BJ (cell line): ENCODE results near the gene MSH2. TPM values are rescaled to one million over a fixed set of nuclear protein-coding genes. Genes with fewer than 3 reads are reported as not detected.

Source experiments
- CTCF ChIA-PET: fragments of 350-600 bp; formaldehyde crosslinking; extraction: SDS; loops from one replicate; lab custom pipeline; 2021; ENCODE audit warnings: antibody characterized with exemption, inconsistent platforms; lab: Yijun Ruan, JAX
- POLR2A ChIA-PET: fragments of 300-600 bp; sonication (Branson Sonifier 250); formaldehyde crosslinking; extraction: SDS; loops from one replicate; lab custom pipeline; 2021; ENCODE audit warnings: antibody characterized with exemption; lab: Charles Lee
- DNase-seq: peaks from one replicate; pipeline ENCODE4 v3.0.0-alpha.2; 2011; ENCODE audit warnings: low read depth
- H3K27me3 ChIP-seq: 2 replicates; pipeline ENCODE4 v1.6.0; 2011; ENCODE audit warnings: low read length; ENCODE audit not compliant: control insufficient read depth, insufficient read depth
- H3K36me3 ChIP-seq: 2 replicates; pipeline ENCODE4 v1.5.1; 2011; ENCODE audit warnings: low read length; ENCODE audit not compliant: control insufficient read depth, insufficient read depth
- H3K4me3 ChIP-seq: 2 replicates; pipeline ENCODE4 v1.5.1; 2011; ENCODE audit warnings: low read depth, mild to moderate bottlenecking, control low read depth, low read length
- polyA plus RNA-seq: library from polyadenylated mRNA; depleted of rRNA; stranded (reverse); fragments of >200 nt; gene quantifications from 2 replicates; pipeline ENCODE4 v1.2.3, GENCODE V29; 2011
- TF ChIP-seq, protein P1 (sequence below): IDR thresholded peaks from 2 replicates; pipeline ENCODE4 v1.5.1; 2011; ENCODE audit warnings: low read depth, mild to moderate bottlenecking, control low read depth, inconsistent platforms, low read length, moderate library complexity; ENCODE audit not compliant: insufficient read depth

MSH2 gene
- polyA plus RNA-seq, 1 experiment: 4.9 TPM

DNA sequence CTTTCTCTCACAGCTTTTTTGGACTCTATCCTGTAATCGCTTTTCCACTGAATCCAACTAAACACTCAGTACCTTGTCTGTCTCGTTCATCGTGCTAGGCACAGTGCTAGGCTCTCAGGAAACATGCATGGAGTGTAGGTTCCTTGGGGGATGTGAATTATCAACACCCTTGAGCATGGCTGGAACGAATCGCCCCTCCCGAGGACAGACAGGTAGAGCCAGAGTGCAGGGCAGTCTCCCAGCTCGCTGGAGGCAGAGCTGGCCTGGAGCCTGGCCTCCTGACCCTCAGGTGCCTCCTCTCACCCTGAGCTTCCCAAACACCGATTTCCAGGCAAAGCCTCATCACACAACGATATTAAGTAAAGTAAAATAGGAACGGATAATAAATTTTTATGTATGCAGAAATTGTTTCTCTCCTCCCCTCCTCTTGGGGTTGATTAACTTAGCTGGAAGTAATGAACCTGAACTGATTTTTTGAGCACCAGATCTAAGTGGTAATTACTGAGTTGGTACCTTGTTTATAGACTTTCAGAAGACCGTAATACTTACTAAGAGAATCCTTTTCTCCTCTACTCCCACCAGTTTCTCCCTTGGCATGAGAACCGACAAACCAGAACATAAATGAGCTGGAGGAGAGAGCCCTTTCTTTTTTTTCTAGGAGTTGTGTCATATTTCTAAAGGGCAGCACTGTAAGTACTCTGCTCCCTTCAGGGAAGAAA is 90.5 kb downstream of the MSH2 start:
- no peak overlapping the region for H3K4me3 ChIP-seq
- no peaks in the 10 kb centered on the region for H3K27me3 ChIP-seq
- no peak for DNase-seq
- POLR2A ChIA-PET: no interaction called here
- TF ChIP-seq, protein P1, sequence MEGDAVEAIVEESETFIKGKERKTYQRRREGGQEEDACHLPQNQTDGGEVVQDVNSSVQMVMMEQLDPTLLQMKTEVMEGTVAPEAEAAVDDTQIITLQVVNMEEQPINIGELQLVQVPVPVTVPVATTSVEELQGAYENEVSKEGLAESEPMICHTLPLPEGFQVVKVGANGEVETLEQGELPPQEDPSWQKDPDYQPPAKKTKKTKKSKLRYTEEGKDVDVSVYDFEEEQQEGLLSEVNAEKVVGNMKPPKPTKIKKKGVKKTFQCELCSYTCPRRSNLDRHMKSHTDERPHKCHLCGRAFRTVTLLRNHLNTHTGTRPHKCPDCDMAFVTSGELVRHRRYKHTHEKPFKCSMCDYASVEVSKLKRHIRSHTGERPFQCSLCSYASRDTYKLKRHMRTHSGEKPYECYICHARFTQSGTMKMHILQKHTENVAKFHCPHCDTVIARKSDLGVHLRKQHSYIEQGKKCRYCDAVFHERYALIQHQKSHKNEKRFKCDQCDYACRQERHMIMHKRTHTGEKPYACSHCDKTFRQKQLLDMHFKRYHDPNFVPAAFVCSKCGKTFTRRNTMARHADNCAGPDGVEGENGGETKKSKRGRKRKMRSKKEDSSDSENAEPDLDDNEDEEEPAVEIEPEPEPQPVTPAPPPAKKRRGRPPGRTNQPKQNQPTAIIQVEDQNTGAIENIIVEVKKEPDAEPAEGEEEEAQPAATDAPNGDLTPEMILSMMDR: no peak
- H3K36me3 ChIP-seq: no peaks in the 10 kb centered on the region
- CTCF ChIA-PET: no interaction called here

DNA sequence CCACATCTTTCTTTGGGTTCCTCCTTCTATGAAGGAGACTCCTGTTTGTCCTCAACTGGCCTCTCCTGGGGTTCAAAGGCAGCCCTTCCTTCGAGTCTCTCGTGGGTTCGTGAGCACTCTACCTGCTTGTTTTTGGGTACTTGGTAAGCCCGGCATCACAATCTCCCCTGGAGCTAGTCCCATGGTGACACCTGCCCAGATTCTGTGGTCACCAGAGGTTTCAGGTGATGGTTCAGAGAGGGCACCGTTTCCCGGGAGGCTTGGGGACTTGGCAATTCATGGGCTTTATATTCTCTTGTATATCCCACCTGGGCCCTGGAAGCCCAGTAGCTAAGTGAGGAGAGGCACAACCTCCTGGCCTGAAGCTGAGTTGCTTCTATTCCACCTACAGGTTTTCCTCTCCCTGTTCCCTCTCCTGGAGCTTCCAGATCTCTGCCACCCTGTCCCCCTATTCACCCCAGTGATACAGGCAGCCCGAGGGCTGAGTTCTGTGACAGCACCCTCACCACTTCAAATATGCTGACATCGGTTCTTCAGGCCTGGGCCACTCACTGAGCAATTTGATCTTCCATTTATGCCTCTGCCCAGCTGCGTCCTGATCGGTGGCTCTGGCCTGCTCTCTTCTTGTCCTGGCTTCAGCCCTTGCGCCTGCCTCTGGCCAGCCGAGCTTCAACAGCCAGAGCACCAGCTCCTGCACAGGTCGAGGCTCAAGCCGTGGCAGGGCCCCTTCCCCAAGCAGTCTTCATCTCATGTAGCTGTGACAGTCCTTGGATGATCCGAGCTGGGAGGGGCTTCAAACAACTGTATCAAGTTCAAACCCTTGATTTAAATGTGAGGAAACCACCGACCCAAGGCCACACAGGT is 91.5 kb downstream of the MSH2 start:
- Histone ChIP-seq H3K27me3 (no peaks in the 10 kb centered on the region), H3K36me3 (no peaks in the 10 kb centered on the region), H3K4me3 (no peak overlapping the region)
- TF ChIP-seq, protein P1: no peak
- CTCF ChIA-PET: no interaction called here
- no peak for DNase-seq
- POLR2A ChIA-PET: no interaction called here

- CTCF ChIA-PET: no interaction called here
- TF ChIP-seq, protein P1: no peak
Measured at GRCh38 chr2:47497843-47498460, 95.0 kb downstream of the MSH2 start.

DNA sequence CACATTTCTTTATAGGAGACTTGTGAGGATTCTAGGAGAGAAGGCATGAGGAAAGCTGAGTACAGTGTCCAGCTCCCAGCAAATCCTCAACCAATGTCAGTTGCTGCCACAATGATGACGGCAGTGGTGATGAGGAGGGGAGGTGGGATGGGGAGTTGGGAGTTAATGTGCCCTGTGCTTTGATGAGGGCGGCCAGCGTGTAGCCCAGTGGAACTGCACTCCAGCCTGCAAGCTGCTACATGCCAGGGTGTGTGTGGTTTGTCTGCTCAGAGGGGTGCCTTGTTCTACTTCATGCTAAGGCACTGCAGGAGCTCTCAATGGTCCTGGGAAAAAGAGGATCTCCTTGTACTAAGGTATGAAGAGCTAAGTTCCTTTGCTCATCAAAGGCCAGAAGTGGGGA is 96.1 kb downstream of the MSH2 start:
- Histone ChIP-seq H3K4me3 (no peak overlapping the region), H3K36me3 (no peaks in the 10 kb centered on the region; the same call in 1 of the 2 replicates), H3K27me3 (no peaks in the 10 kb centered on the region)
- ChIA-PET POLR2A (no interaction called here), CTCF (interaction anchor here (0.6 to 0.9 kb wide), 2 partner anchors 14 to 55 kb away, joined by 4 read pairs; no protein-coding TSS in a partner anchor)
- DNase-seq: no peak
- TF ChIP-seq, protein P1: no peak

More at GRCh38 chr2:47497843-47498460, 95.0 kb downstream of the MSH2 start:
- Histone ChIP-seq H3K27me3 (no peaks in the 10 kb centered on the region), H3K36me3 (no peaks in the 10 kb centered on the region; the same call in 1 of the 2 replicates), H3K4me3 (no peak overlapping the region)
- DNase-seq: no peak
- POLR2A ChIA-PET: no interaction called here
